Activated naive CD4-positive, alpha-beta T cell treated with anti-CD3 and anti-CD28 coated beads, Interleukin-2, amount 10 ng/mL, durations not matched to agents 7 days and 5 days (primary cell): ENCODE measurements around the gene SPTSSA.
"Not testable (repeated sequence)": the region's sequence is repeated elsewhere in the genome, so short reads cannot be mapped to it uniquely, and the experiment has no call there.

ENCODE experiments used
- CTCF ChIA-PET: fragments of 350-600 bp; sonication (Branson Sonifier 250); formaldehyde crosslinking; loops from one replicate; lab custom pipeline; 2021; ENCODE audit warnings: antibody characterized with exemption; lab: Charles Lee
- DNase-seq: peaks from one replicate; pipeline ENCODE4 v3.0.0-alpha.2; 2020
- H3K27ac Mint-ChIP-seq: one replicate; pipeline ENCODE4 v1.8.0; 2021; ENCODE audit warnings: mild to moderate bottlenecking, moderate library complexity, mixed read lengths
- H3K27me3 Mint-ChIP-seq: one replicate; pipeline ENCODE4 v1.8.0; 2021; ENCODE audit warnings: mild to moderate bottlenecking, mixed read lengths
- H3K36me3 Mint-ChIP-seq: one replicate; pipeline ENCODE4 v1.8.0; 2021; ENCODE audit warnings: mixed read lengths
- H3K4me1 Mint-ChIP-seq: one replicate; pipeline ENCODE4 v1.8.0; 2021; ENCODE audit warnings: mixed read lengths
- H3K4me3 Mint-ChIP-seq: one replicate; pipeline ENCODE4 v1.8.0; 2021; ENCODE audit warnings: mild to moderate bottlenecking, moderate library complexity, mixed read lengths
- H3K9me3 Mint-ChIP-seq: one replicate; pipeline ENCODE4 v1.8.0; 2021; ENCODE audit warnings: mixed read lengths

The SPTSSA gene

DNA sequence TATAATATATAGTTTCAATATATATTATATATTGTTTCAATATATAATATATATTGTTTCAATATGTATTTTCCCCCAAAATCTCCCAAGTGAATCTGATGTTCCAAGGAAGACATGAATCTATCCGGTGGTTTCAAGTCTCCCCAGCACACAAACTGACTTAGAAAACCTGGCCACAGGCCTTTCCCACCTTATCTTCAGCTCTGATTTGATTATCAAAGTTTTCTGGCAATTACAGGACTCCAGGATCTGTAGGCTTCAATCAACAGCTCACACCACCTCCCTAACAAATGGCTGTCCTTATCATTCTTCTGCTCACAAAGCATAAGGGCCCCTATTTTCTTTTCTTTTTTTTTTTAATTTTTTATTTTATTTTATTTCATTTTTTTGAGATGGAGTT is 22.7 kb upstream of the SPTSSA start:
- Mint-ChIP-seq H3K27me3 (no peaks in the 10 kb centered on the region), H3K27ac (no peak overlapping the region), H3K36me3 (no peaks in the 10 kb centered on the region), H3K4me3 (no peak overlapping the region), H3K4me1 (no peaks in the 10 kb centered on the region), H3K9me3 (no peaks in the 10 kb centered on the region)
- no peak for DNase-seq
- CTCF ChIA-PET, result no interaction called here

DNA sequence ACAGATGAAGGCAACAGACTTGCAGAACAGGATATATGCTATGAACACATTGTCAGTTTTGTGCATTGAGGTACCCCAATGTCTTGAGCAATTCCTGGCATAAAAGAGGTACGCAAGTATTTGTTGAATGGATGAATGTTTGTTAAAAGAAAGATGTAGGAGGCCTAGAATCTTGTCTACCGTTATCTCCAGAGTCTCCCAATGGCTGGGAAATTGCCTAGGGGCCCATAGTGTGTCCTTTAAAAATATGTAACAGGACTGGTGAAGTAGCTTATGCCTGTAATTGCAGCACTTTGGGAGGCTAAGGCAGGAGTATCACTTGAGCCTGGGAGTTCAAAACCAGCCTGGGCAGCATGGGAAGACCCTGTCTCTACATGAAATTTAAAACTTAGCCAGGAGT is 20.4 kb upstream of the SPTSSA start:
- no peak overlapping the region for H3K4me3 Mint-ChIP-seq
- no peaks in the 10 kb centered on the region for H3K27me3 Mint-ChIP-seq
- CTCF ChIA-PET, result no interaction called here
- no peaks in the 10 kb centered on the region for H3K36me3 Mint-ChIP-seq
- no peak for DNase-seq
- H3K9me3 Mint-ChIP-seq, result no peaks in the 10 kb centered on the region
- no peaks in the 10 kb centered on the region for H3K4me1 Mint-ChIP-seq
- H3K27ac Mint-ChIP-seq, result no peak overlapping the region

DNA sequence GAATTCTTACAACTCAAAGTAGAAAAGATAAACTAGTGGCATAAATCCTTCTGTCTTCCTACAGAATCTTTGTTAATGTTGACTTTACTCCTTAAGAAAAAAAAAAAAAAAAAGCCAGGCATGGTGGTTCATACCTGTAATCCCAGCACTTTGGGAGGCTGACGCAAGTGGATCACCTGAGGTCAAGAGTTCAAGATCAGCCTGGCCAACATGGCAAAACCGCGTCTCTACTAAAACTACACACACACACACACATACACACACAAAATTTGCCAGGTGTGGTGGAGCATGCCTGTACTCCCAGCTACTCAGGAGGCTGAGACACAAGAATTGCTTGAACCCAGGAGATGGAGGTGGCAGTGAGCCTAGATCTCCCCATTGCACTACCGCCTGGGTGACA is 17.7 kb upstream of the SPTSSA start:
- no peak for DNase-seq
- no peaks in the 10 kb centered on the region for H3K36me3 Mint-ChIP-seq
- H3K27ac Mint-ChIP-seq, result no peak overlapping the region

DNA sequence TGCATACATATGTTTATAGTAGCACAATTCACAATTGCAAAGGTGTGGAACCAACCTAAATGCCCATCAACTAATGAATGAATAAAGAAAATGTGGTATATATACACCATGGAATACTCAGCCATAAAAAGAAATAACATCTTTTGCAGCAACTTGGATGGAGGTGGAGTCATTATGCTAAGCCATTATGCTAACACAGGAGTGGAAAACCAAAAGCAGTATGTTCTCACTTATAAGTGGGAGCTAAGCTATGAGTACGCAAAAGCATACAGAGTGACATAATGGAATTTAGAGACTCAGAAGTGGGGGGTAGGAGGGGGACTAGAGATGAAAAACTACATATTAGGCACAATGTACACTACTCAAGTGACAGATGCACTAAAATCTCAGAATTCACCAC is 16.2 kb upstream of the SPTSSA start:
- no peak overlapping the region for H3K27ac Mint-ChIP-seq
- no peaks in the 10 kb centered on the region for H3K27me3 Mint-ChIP-seq
- H3K4me1 Mint-ChIP-seq, result no peaks in the 10 kb centered on the region
- no peaks in the 10 kb centered on the region for H3K36me3 Mint-ChIP-seq
- no peak for DNase-seq
- no peak overlapping the region for H3K4me3 Mint-ChIP-seq
- CTCF ChIA-PET, result no interaction called here
- H3K9me3 Mint-ChIP-seq, result no peaks in the 10 kb centered on the region

More for the DNA sequence above, 17.7 kb upstream of the SPTSSA start:
- Mint-ChIP-seq H3K4me3 (no peak overlapping the region), H3K27me3 (no peaks in the 10 kb centered on the region), H3K9me3 (no peaks in the 10 kb centered on the region), H3K4me1 (no peaks in the 10 kb centered on the region)
- CTCF ChIA-PET, result interaction anchor here (0.7 kb wide), 1 partner anchor 21 kb away, joined by 4 read pairs; no protein-coding TSS in a partner anchor

DNA sequence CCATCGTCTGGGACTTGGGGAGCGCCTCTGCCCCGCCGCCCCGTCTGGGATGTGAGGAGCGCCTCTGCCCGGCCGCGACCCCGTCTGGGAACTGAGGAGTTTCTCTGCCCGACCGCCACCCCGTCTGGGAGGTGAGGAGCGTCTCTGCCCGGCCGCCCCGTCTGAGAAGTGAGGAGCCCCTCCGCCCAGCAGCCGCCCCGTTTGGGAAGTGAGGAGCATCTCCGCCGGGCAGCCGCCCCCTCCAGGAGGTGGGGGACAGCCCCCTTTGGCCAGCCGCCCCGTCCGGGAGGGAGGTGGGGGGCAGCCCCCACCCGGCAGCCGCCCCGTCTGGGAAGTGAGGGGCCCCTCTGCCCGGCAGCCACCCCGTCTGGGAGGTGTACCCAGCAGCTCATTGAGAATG is 14.0 kb upstream of the SPTSSA start:
- H3K9me3 Mint-ChIP-seq, H3K4me3 Mint-ChIP-seq, H3K36me3 Mint-ChIP-seq, H3K4me1 Mint-ChIP-seq, CTCF ChIA-PET, H3K27ac Mint-ChIP-seq, DNase-seq: not testable (repeated sequence)
- H3K27me3 Mint-ChIP-seq, result peaks cover 10% of the 10 kb centered on the region

DNA sequence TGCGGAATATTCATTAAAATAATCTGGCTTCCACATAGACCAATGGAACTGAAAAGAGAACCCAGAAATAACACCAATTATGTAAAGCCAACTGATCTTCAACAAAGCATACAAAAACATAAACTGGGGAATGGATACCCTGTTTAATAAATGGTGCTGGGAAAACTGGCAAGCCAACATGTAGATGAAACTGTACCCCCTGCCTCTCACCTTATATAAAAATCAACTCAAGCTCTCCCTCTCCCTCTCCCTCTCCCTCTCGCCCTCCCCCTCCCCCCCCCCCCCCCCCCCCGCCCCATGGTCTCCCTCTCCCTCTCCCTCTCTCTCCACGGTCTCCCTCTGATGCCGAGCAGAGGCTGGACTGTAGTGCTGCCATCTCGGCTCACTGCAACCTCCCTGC is 13.1 kb upstream of the SPTSSA start:
- CTCF ChIA-PET, result no interaction called here
- Mint-ChIP-seq H3K27ac (no peak overlapping the region), H3K4me3 (no peak overlapping the region), H3K27me3 (peaks cover 10% of the 10 kb centered on the region), H3K9me3 (no peaks in the 10 kb centered on the region), H3K4me1 (no peaks in the 10 kb centered on the region), H3K36me3 (no peaks in the 10 kb centered on the region)
- DNase-seq, result no peak

DNA sequence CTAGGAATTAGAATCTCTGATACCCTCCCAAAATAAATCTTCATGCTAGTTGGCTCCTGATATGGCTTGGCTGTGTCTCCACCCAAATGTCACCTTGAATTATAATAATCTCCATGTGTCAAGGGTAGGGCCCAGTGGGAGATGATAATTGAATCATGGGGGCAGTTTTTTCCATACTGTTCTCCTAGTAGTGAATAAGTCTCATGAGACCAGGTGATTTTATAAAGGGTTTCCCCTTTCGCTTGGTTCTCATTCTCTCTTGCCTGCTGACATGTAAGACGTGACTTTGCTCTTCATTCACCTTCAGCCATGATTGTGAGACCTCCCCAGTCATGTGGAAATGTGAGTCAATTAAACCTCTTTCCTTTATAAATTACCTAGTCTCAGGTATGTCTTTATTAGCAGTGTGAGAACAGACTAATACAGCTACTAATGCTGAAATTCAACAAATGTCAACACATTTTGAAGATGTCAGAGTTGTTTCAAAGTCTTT is 12.2 kb upstream of the SPTSSA start:
- no peaks in the 10 kb centered on the region for H3K4me1 Mint-ChIP-seq
- H3K27ac Mint-ChIP-seq, result no peak overlapping the region
- CTCF ChIA-PET, result no interaction called here
- H3K4me3 Mint-ChIP-seq, result no peak overlapping the region
- no peaks in the 10 kb centered on the region for H3K36me3 Mint-ChIP-seq
- no peaks in the 10 kb centered on the region for H3K9me3 Mint-ChIP-seq
- peaks cover 10% of the 10 kb centered on the region for H3K27me3 Mint-ChIP-seq
- no peak for DNase-seq

DNA sequence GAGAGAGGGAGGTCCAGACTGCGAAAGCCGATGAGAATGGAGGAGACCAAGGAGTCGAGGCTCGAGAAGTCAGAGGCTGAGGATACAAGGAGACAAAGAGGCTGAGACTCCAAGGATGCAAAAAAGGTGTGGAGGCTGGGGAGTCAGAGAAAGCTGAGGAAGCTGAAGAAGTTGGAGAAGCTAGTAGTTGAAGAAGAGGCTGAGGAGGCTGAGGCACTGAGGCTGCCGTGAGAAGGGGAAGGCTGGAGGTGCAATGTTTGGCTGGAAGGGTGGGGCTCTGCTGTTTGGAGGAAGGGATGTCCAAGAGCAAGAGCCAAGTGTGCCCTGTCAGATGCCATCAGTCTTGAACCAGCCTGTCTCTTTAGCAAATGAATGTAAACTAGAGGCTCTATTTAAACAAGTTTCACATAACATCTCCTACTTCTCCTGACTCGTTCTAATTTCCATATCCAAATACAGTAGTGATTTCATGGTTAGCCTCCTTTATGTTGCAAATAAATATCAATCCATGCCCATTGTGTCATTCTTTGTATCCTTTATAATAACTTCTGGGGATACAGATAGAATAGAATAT is 10.8 kb upstream of the SPTSSA start:
- DNase-seq, result no peak
- Mint-ChIP-seq H3K27me3 (peaks cover 19% of the 10 kb centered on the region), H3K9me3 (no peaks in the 10 kb centered on the region), H3K27ac (no peak overlapping the region), H3K4me3 (no peak overlapping the region), H3K4me1 (no peaks in the 10 kb centered on the region), H3K36me3 (no peaks in the 10 kb centered on the region)
- CTCF ChIA-PET, result no interaction called here

DNA sequence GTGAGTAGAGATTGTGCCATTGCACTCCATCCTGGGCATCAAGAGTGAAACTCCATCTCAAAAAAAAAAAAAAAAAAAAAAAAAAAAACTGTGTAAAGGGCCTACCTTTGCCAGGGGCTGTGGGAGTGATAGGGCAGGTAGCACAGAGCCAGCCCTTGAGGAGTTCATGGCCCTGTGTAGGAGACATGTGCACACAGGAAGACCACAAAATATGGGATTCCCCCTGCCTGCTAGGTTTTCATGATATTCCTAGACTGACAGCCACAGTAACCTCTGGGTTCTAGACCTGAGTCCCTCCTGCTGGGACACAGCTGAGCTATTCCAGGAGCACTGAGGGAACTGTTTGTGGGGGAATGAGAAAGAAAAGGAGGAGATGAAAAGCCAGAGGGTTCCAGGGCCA is 8.3 kb upstream of the SPTSSA start:
- Mint-ChIP-seq H3K4me1 (no peaks in the 10 kb centered on the region), H3K27me3 (peaks cover 22% of the 10 kb centered on the region), H3K27ac (no peak overlapping the region), H3K9me3 (no peaks in the 10 kb centered on the region), H3K36me3 (no peaks in the 10 kb centered on the region), H3K4me3 (no peak overlapping the region)
- DNase-seq, result no peak
- CTCF ChIA-PET, result no interaction called here

DNA sequence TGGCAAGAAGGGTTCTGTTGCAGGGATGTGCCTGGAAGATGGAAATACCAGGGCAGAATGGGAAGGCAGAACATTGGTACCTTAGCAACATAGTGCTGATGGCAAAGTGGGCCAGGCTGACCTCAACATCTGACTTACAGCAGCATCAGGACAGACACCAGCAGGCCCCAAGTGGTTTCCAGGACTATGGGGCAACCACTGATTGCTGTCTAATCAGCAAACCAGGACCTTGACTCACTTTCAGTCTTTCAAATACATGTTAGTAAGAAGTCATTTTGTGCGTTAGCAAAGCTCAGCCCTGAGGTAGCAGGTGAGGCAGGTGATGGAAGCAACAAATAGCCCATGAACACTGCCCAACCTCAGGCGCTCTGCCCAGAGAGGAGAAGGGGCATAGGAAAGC is 4.7 kb upstream of the SPTSSA start:
- no peak overlapping the region for H3K27ac Mint-ChIP-seq
- H3K9me3 Mint-ChIP-seq, result no peaks in the 10 kb centered on the region
- peaks cover 6% of the 10 kb centered on the region for H3K4me1 Mint-ChIP-seq
- DNase-seq, result no peak
- CTCF ChIA-PET, result no interaction called here
- H3K4me3 Mint-ChIP-seq, result no peak overlapping the region
- peaks cover 13% of the 10 kb centered on the region for H3K27me3 Mint-ChIP-seq
- H3K36me3 Mint-ChIP-seq, result no peaks in the 10 kb centered on the region

DNA sequence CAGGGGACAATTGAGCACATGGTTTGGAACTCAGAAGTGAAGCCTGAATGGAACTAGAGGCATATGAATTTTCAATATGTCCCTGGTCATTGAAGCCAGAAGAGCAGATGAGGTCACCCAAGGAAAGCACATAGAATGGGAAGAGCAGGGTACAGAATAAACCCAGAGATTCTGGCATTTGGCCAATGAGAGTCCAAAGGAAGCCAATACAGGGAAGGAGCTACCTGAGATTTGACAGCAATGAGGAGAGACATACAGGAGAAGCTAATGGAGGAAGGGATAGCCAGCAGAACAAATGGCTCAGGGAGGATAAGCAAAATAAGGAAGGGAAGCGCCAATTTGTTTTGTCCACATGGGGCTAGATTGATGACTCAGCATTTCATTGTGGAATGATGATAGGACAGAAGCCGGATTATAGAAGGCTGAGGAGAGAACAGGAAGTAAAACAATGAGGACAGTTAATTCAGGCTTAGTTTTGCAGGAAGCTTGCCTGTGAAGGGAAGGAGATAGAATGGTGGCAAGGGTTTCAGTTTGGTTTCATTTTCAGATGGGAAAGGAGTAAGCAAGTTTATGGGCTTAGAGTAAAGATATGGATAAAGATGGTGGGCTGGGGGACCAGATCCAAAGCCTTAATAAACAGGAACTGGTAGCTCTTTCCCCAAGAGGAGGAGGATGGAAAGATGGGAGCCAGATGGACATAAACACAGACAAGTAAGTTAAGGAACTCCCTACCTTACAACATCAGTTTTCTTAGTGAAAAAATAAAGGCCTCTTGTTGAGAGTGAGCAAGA is 3.2 kb upstream of the SPTSSA start:
- no peaks in the 10 kb centered on the region for H3K36me3 Mint-ChIP-seq
- H3K27me3 Mint-ChIP-seq, result peaks cover 12% of the 10 kb centered on the region
- CTCF ChIA-PET, result interaction anchor here (0.7 to 1.3 kb wide), 2 partner anchors 28 to 133 kb away, joined by 3 read pairs; no protein-coding TSS in a partner anchor
- no peak overlapping the region for H3K27ac Mint-ChIP-seq
- peaks cover 19% of the 10 kb centered on the region for H3K4me1 Mint-ChIP-seq
- DNase-seq, result no peak
- H3K4me3 Mint-ChIP-seq, result no peak overlapping the region
- H3K9me3 Mint-ChIP-seq, result no peaks in the 10 kb centered on the region

DNA sequence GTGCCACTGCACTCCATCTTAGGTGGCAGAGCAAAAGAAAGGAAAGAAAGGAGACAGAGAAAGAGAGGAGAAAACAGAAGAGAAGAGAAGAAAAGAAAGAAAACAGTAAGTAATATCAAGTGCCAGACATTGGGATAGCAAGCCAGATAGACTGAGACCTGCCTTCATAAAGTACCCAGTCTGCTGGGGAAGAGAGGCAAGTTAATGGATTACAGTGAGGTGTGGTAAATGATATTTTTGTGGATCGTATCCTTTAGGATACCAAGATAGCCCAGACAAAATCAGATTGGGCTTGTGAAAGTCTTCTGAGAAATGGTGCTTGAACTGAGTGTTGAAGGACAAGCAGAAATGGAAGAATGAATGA is 1.5 kb upstream of the SPTSSA start:
- no peak overlapping the region for H3K4me3 Mint-ChIP-seq
- peaks cover 9% of the 10 kb centered on the region for H3K27me3 Mint-ChIP-seq
- CTCF ChIA-PET, result no interaction called here
- H3K4me1 Mint-ChIP-seq, result peaks cover 24% of the 10 kb centered on the region
- H3K36me3 Mint-ChIP-seq, result no peaks in the 10 kb centered on the region
- no peak overlapping the region for H3K27ac Mint-ChIP-seq
- no peak for DNase-seq
- no peaks in the 10 kb centered on the region for H3K9me3 Mint-ChIP-seq

DNA sequence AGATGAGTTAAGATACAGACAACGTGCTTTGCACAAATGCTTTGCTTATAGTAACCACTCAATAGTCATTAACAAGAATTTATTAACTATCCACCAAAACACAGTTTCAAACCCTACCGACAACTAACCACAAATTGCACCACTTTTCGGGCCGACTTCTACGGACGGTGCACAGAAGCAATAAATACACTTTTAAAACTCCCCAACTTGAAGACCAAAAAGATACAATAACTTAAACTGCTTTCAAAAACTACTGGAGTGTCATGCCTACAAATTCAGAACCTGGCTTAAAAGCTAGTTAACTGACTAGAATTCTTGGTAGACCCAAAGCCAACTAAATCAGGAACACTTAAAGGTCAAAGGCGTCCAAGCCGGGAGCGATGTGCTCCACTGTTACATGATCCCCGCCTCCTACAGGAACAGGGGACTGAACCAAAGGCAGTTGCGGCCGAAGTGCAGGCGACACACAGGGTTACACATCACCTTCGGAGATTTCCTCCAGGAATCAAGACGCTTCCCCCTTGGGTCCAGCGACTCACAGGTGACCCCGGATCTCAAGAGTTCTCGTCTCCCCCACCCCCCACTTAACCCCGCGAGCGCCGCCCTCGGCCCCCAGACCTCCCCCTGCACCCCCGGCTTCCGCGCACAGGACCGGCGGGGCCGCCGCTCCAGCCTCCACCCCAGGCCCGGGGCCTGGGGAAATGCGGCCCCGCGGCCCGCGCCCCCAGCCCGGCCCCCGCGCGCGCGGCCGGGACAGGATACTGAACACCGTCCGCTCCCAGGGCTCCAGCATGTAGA is 507 bp downstream of the SPTSSA start:
- Mint-ChIP-seq H3K27me3 (no peaks in the 10 kb centered on the region), H3K27ac (peak overlapping the region; percentile 89), H3K36me3 (peaks cover 3% of the 10 kb centered on the region), H3K4me3 (peak overlapping the region; percentile 89), H3K9me3 (no peaks in the 10 kb centered on the region), H3K4me1 (peaks cover 24% of the 10 kb centered on the region)
- no peak for DNase-seq
- CTCF ChIA-PET, result no interaction called here

DNA sequence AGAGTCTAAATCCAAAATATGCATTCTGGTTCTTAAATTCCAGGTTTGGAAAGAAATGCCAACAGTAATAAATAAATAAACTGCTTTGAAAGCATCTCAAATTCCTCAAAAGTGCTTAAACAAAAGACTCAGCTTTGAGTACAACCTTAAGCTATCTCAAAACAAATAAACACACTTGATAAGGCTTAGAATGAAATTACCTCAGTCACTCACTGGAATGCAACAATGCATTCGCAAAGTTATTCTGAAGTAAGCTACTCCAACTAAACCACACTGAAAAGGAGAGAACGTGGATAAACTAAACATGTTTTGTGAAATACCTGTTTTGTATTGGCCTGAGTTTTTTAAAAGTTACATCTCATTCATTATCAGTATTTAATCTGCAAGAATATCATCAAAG is 1.2 kb downstream of the SPTSSA start:
- no peaks in the 10 kb centered on the region for H3K9me3 Mint-ChIP-seq
- H3K4me1 Mint-ChIP-seq, result peaks cover 24% of the 10 kb centered on the region
- H3K27me3 Mint-ChIP-seq, result no peaks in the 10 kb centered on the region
- CTCF ChIA-PET, result interaction anchor here (0.8 kb wide), 1 partner anchor 137 kb away, joined by 3 read pairs; no protein-coding TSS in a partner anchor
- no peak for DNase-seq
- peak overlapping the region; percentile 89 for H3K27ac Mint-ChIP-seq
- H3K4me3 Mint-ChIP-seq, result peak overlapping the region; percentile 89
- H3K36me3 Mint-ChIP-seq, result peaks cover 3% of the 10 kb centered on the region
